Activated gamma-delta T cell treated with Interleukin-2 at 50 U/mL for 16 hours (primary cell): ENCODE data around the gene YARS1.

Experiments
- DNase-seq: peaks from one replicate; pipeline ENCODE4 v3.0.0-alpha.2; 2020

Gene YARS1

GRCh38 chr1:32761936-32762335 lies 55.2 kb downstream of the YARS1 start:
- no peak for DNase-seq

- no peak for DNase-seq
These were observed 55.8 kb downstream of the YARS1 start for GRCh38 chr1:32761253-32761877.

DNA sequence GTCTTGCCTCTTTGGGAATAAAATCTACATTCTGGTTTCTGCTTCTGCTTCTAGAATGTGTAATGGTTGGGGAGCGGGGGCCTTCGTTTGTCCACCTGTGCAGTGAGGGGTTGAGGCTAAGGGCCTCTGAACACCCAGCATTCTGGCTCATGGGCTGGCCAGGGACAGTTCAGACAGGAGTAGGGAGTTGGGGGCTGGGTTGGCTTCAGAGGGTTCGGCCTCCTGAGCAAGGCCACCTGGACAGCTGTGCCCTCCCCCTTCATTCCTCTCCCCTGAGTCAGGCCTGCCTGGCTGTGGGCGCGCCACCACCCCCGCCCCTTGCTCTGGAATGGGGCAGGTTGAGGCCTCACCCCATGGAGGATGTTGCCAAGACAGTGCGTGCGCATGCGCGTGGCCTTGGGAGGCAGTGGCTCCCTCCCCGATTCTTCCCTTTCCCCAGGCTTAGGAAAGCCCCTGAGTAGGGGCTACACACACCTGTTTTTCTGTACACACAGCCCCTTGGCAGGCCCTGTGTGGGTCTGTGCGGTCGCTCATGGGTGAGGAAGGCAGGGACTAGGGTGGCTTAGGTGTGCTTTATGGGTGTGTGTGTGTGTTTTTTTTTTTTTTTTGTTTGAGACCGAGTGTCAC lies 57.0 kb downstream of the YARS1 start:
- no peak for DNase-seq

DNA sequence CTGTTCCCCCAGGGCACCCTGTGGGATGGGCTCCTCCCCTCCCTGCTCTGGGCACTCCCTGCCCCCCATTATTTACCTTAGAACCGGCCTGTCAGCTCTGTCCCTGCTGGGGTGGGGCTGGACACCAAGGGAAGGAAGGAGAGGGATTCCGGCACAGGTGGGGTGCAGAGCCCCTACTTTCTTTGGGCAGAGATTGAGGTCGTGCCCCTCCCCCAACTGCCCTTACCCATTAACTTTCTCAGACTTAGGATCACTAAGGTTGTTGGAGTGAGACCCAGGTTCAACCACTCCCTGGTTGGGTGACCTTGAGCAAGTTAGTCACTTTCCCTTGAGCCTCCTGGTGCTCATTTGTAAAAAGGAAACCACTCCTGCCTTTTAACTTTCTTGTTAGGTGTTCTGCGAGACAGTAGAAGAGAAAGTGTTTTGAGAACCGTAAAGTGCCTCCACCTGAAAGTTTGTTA lies 57.6 kb downstream of the YARS1 start:
- no peak for DNase-seq

DNA sequence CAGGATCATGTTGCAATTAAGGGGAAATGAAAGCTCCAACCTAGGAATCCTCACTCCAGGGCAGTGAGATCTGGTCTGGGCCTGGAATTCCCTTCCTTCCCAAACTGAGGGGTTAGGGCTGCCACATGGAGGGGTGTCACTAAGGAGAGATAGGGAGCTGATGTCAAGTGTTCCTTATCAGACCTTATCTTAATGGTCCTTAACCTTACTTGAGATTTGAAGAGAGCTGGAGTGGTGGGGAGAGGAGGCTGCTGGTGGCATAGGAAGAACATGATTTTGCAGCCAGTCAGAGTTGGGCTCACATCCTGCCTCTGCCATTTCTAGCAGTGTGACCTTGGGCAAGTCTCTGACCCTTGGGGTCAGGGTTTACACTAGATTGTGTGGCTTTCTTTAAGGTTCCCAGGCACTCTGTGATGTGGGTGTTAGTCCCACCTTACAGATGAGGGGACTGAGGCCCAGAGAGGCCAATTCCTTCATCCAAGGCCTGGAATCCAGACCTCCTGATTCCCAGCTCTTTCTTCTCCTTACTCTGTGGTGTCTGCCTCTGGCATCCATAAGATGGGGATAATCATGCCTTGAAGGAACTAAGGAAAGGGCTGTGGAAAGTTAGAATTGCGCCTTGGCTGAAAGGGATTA lies 58.2 kb downstream of the YARS1 start:
- no peak for DNase-seq

GRCh38 chr1:32758177-32758794 lies 58.9 kb downstream of the YARS1 start:
- DNase-seq: no peak

- no peak for DNase-seq
These were observed 59.8 kb downstream of the YARS1 start for GRCh38 chr1:32757213-32757895.

DNA sequence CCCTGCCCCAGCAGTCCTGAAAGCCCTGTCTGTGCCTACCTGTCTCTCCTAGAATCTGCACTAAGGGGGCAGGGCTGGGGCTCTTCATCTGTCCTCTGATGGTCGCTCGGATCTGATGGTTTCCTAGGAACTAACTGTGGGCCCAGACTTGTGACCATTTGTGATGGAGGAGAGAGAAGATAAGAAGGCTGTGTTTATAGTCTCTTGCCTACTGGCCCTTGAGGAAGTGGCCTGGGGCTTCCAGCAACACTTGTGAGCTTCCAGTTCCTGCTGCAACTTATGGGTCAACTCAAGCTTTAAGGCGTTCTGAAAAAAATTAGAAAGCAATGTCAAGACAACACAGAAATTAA lies 61.4 kb downstream of the YARS1 start:
- DNase-seq: no peak

- no peak for DNase-seq
These were observed 61.9 kb downstream of the YARS1 start for GRCh38 chr1:32755098-32755809.

- DNase-seq: peak; percentile 29
These were observed 62.7 kb downstream of the YARS1 start for GRCh38 chr1:32754317-32755097.

DNA sequence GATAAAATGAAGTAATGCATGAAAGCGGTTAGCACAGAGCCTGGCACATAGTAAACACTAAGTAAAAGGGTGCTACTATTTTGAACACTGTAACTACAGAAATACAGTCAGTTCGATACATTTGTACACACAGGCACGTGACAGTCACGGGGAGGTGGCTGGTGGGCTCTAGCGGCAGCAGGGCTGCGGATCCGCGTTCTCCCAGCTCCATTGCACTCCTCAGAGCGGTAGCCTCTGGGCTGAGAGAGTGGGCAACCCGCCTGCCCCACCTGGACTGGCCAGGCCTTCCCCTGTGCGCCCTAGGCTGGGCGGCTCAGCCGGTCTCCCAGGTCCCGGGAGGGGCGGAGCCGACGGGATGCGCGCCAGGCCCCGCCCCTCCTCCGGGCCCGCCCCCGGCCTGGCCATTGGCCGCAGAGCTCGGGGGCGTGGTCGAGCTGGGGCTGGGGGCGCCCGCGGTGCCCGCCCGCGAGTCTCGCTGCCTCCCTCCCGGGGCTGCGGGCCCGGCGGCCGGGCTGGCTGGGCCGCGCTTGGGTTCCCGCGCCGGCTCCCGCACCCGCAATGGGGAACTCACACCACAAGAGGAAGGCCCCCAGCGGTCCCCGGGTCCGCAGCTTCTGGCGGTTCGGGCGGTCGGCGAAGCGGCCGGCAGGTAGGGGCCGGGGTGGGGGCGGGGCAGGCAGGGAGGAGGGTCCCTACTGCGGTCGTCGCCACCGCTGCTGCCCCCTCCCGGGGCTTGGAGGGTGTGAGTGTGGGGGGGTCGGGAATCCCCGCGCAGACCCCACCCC lies 63.4 kb downstream of the YARS1 start:
- DNase-seq: peak; percentile 58

- no peak for DNase-seq
These were observed 67.4 kb downstream of the YARS1 start for GRCh38 chr1:32749771-32750170.

DNA sequence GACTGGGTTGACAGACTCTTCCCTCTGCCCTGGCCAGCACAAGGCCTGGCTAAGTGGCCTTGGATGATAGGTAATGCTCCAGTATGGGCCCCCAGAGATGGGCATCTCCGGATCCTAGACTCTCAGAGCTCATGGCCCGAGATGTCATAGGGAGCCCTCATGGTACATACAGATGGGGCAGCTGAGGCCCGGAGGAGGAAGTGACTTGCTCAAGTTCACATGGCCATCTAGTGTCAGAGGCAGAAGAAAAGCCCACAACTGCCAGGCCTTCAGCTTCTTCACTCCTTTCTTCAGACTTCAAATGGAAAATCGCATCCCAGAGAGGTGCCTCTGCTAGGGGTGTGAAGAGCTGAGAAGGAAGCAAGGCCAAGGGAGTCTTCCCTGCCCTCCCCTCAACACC lies 67.8 kb downstream of the YARS1 start:
- no peak for DNase-seq

GRCh38 chr1:32748926-32749325 lies 68.2 kb downstream of the YARS1 start:
- no peak for DNase-seq

GRCh38 chr1:32748348-32748747 lies 68.8 kb downstream of the YARS1 start:
- no peak for DNase-seq

GRCh38 chr1:32746130-32746529 lies 71.0 kb downstream of the YARS1 start:
- DNase-seq: no peak

DNA sequence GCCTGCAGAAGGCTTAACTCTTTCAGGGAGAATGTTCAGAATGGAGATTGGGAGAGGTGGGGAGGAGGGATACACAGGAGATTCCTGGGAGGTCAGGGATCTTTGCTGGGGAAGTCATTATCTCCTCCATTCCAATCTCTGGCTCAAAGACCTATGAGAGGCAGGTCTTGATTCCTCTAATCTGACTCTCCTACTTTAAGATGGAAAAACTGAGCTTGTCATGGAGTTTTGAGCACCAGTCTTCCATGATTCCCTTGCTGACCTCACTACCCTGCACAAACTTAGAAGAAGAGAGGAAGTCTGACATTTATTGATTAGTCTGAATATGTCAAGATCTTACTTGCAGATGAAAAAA lies 73.1 kb downstream of the YARS1 start:
- no peak for DNase-seq

GRCh38 chr1:32743380-32744070 lies 73.6 kb downstream of the YARS1 start:
- DNase-seq: no peak

DNA sequence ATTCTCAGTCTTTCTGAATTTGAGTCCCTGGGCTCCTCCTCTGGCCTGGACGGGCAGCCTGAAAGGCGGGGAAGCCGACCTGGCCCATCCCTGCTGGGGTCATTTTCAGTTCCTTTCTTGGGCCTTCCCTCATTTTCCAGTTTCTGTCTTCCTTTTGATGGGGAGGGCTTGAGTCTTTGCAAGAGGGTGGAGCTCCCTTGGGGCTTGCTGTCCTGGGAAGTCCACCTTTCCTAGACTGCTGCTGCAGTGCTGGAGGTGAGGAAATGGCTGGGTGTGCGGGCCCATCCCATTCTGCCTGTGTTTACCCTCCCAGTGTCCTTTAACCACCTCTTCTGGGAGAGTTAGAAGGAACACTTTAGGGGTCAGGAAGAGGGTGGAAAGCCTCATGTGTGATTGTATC lies 74.2 kb downstream of the YARS1 start:
- no peak for DNase-seq

- no peak for DNase-seq
These were observed 74.8 kb downstream of the YARS1 start for GRCh38 chr1:32742199-32742947.
